Panc1 (cell line): Measurements from ENCODE around the gene SLC4A11.

Source experiments
- CTCF ChIP-seq: fragments of 450-650 bp; IDR thresholded peaks from 2 replicates; pipeline ENCODE4 v1.5.1; 2017; ENCODE audit warnings: mild to moderate bottlenecking
- POLR2AphosphoS5 ChIP-seq: IDR thresholded peaks from 2 replicates; pipeline ENCODE4 v1.6.1; 2012; ENCODE audit warnings: mild to moderate bottlenecking, low read depth, low read length, moderate library complexity
- REST ChIP-seq, 2 experiments: IDR thresholded peaks; 2 replicates each; pipeline ENCODE4 v1.6.1; 2011 to 2012; ENCODE audit warnings: low read depth in 2 of 2, control low read depth in 1 of 2, low read length in 1 of 2, mild to moderate bottlenecking in 1 of 2, moderate library complexity in 1 of 2; ENCODE audit not compliant: insufficient read depth in 1 of 2
- SIN3A ChIP-seq: IDR thresholded peaks from 2 replicates; pipeline ENCODE4 v1.6.1; 2012; ENCODE audit warnings: low read depth, mild to moderate bottlenecking, low read length, moderate library complexity, borderline replicate concordance; ENCODE audit not compliant: insufficient read depth

GRCh38 chr20:3281437-3281836 lies 42.4 kb upstream of the SLC4A11 start:
- no peak for TF ChIP-seq POLR2AphosphoS5
- no peak for TF ChIP-seq CTCF
- no peak for TF ChIP-seq SIN3A
- no peak for TF ChIP-seq REST (IDR thresholded peaks at IDR 0.05; ENCODE audit: insufficient read depth in 1 of 2, low read depth in 2 of 2, low read length in 1 of 2)
